ENCODE results near the gene YOD1. TPM values are rescaled to one million over a fixed set of nuclear protein-coding genes. Genes with fewer than 3 reads are reported as not detected.
A peak's percentile ranks its signal among the peaks of the same experiment; 100 is the strongest.

Gene YOD1
- total RNA-seq, 1 donor from 2014 or later = 15.2 TPM

DNA sequence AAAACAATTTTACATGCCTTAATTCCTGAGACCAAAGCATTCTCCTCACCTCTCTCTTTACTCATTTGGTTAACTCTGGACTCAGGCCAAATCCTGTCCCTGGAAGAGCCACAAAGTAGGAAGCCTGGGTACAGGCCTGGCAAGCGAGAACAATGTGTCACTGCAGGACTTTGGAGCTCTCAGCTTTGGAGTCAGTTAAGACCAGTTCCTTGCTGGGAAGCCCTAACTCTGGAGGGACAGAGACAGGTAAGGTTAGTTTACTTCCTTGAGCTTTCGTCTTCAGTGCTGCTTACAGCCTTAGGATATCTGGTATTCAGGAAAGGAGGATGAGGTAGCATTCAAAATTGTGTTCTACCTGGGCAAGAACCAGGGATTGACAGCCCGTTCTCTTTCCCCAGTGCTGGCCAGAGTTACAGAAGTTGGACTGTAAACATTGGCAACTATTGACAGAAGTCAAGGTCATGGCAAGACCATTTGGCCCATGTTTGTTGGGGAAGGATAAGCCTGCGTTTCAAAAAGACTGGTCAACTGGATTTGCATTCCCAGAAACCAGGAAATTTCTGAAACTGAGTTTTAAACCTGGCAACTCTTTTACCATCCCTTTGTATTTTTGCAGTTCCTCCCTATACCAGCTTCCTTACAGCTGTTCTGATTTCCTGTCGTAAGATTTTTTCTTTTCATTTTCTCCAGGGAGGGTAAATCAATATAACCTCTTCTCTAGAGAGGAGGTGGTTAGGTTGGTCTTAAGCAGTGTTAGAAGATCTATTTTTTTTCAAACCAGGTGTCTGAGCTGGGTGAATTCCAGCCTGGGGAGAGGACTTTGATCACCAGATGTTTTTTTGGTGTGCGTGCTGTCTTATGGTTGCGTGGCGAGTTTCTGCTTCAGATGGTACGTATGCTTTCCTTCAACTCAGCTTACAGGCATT lies 38.0 kb upstream of the YOD1 start, which contains the start of gene C4BPB:
Gene C4BPB (plus strand): TSS at position 160 of the 926 bp plus-strand sequence. CDS start 672 bp downstream, at position 832.
- no peak within 1 kb of the TSS for H3K4me3 Mint-ChIP-seq

GRCh38 chr1:207088161-207088560 lies 37.2 kb upstream of the YOD1 start:
- Mint-ChIP-seq H3K9me3 (no peaks in the 10 kb centered on the region), H3K4me3 (no peak overlapping the region), H3K36me3 (ENCODE audit: low read depth) (no peaks in the 10 kb centered on the region), H3K27me3 (ENCODE audit: low read depth) (peaks cover 12% of the 10 kb centered on the region), H3K4me1 (peaks cover 5% of the 10 kb centered on the region), H3K27ac (ENCODE audit: unreplicated experiment) (no peak overlapping the region)
- TF ChIP-seq, protein P1, sequence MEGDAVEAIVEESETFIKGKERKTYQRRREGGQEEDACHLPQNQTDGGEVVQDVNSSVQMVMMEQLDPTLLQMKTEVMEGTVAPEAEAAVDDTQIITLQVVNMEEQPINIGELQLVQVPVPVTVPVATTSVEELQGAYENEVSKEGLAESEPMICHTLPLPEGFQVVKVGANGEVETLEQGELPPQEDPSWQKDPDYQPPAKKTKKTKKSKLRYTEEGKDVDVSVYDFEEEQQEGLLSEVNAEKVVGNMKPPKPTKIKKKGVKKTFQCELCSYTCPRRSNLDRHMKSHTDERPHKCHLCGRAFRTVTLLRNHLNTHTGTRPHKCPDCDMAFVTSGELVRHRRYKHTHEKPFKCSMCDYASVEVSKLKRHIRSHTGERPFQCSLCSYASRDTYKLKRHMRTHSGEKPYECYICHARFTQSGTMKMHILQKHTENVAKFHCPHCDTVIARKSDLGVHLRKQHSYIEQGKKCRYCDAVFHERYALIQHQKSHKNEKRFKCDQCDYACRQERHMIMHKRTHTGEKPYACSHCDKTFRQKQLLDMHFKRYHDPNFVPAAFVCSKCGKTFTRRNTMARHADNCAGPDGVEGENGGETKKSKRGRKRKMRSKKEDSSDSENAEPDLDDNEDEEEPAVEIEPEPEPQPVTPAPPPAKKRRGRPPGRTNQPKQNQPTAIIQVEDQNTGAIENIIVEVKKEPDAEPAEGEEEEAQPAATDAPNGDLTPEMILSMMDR (conservative IDR thresholded peaks at IDR 0.05) = no peak
- no peak for DNase-seq (ENCODE audit: low read depth, low spot score)

More for the DNA sequence above, 38.0 kb upstream of the YOD1 start, which contains the start of gene C4BPB:
- DNase-seq (ENCODE audit: low read depth, low spot score) = no peak
- no peaks in the 10 kb centered on the region for H3K9me3 Mint-ChIP-seq
- peaks cover 5% of the 10 kb centered on the region for H3K4me1 Mint-ChIP-seq
- no peaks in the 10 kb centered on the region for H3K36me3 Mint-ChIP-seq (ENCODE audit: low read depth)
- TF ChIP-seq, protein P1 (conservative IDR thresholded peaks at IDR 0.05) = no peak
- H3K27me3 Mint-ChIP-seq (ENCODE audit: low read depth) = peaks cover 10% of the 10 kb centered on the region
- no peak within 1 kb of the TSS for H3K27ac Mint-ChIP-seq (ENCODE audit: unreplicated experiment)

GRCh38 chr1:207085887-207086286 lies 34.9 kb upstream of the YOD1 start:
- Mint-ChIP-seq H3K4me1 (peaks cover 5% of the 10 kb centered on the region), H3K27me3 (ENCODE audit: low read depth) (peaks cover 16% of the 10 kb centered on the region), H3K9me3 (no peaks in the 10 kb centered on the region), H3K4me3 (no peak overlapping the region), H3K27ac (ENCODE audit: unreplicated experiment) (no peak overlapping the region), H3K36me3 (ENCODE audit: low read depth) (no peaks in the 10 kb centered on the region)
- no peak for DNase-seq (ENCODE audit: low read depth, low spot score)
- TF ChIP-seq, protein P1 (conservative IDR thresholded peaks at IDR 0.05) = no peak

GRCh38 chr1:207084701-207085180 lies 33.7 kb upstream of the YOD1 start:
- H3K36me3 Mint-ChIP-seq (ENCODE audit: low read depth) = no peaks in the 10 kb centered on the region
- peaks cover 16% of the 10 kb centered on the region for H3K27me3 Mint-ChIP-seq (ENCODE audit: low read depth)
- H3K27ac Mint-ChIP-seq (ENCODE audit: unreplicated experiment) = no peak overlapping the region
- peak; percentile 41 for DNase-seq (ENCODE audit: low read depth, low spot score)
- TF ChIP-seq, protein P1 (conservative IDR thresholded peaks at IDR 0.05) = peak; percentile 74
- peaks cover 5% of the 10 kb centered on the region for H3K4me1 Mint-ChIP-seq
- no peak overlapping the region for H3K4me3 Mint-ChIP-seq
- no peaks in the 10 kb centered on the region for H3K9me3 Mint-ChIP-seq

GRCh38 chr1:207084232-207084631 lies 33.2 kb upstream of the YOD1 start:
- no peak overlapping the region for H3K4me3 Mint-ChIP-seq

More at GRCh38 chr1:207084232-207084631, 33.2 kb upstream of the YOD1 start:
- no peaks in the 10 kb centered on the region for H3K9me3 Mint-ChIP-seq
- H3K27ac Mint-ChIP-seq (ENCODE audit: unreplicated experiment) = no peak overlapping the region
- no peak for DNase-seq (ENCODE audit: low read depth, low spot score)
- no peaks in the 10 kb centered on the region for H3K36me3 Mint-ChIP-seq (ENCODE audit: low read depth)
- TF ChIP-seq, protein P1 (conservative IDR thresholded peaks at IDR 0.05) = no peak
- H3K27me3 Mint-ChIP-seq (ENCODE audit: low read depth) = peaks cover 16% of the 10 kb centered on the region
- H3K4me1 Mint-ChIP-seq = peaks cover 5% of the 10 kb centered on the region

All from neural crest cell (in vitro differentiated cells).